IPS-18c (cell line): Measurements from ENCODE around the gene SYNDIG1.

Experiments
- H3K4me3 ChIP-seq: 2 replicates; pipeline ENCODE4 v1.7.0; 2013; ENCODE audit warnings: low read depth, mild to moderate bottlenecking, low read length, moderate library complexity; ENCODE audit not compliant: insufficient read depth
- H3K9me3 ChIP-seq: one replicate; pipeline ENCODE4 v1.6.1; 2013; ENCODE audit warnings: mild to moderate bottlenecking, low read length, moderate library complexity; ENCODE audit not compliant: control insufficient read depth, insufficient read depth

SYNDIG1 gene

DNA sequence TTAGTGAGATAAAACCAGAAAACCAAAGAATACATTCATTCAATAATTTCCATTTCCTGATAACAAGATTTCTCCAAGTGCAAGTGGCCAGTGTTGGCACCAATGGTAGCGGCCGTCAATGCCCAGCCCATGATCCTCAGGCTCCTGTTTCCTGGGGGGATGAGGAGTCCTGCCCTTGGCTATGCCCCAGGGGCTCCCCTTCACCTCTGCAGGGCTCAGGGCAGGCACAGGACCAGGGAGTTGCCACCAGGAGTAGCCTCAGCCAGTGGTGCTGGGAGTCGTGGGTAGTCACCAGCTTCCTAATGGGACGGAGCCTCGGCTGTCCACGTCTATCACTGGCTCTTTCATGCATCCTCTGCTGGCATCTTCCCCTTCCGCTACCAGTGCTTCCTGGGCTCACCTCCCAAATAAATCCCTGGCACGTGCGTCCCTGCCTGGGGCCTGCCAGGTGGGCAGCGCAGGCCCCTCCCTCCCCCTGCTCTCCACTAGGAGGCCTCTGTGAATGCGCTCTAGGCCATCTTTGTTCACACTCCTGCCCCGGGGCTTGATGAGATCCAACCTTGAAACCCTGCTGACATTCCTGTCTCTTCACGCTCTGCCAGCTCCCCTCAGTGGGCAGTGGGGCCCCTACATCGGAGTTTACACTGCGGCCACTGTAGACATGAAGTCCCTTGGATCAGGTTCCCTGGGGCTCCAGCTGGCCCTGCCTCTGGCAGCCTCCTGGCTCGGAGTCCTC lies 215.7 kb downstream of the SYNDIG1 start:
- peaks cover 2% of the 10 kb centered on the region for H3K9me3 ChIP-seq
- no peak overlapping the region for H3K4me3 ChIP-seq

DNA sequence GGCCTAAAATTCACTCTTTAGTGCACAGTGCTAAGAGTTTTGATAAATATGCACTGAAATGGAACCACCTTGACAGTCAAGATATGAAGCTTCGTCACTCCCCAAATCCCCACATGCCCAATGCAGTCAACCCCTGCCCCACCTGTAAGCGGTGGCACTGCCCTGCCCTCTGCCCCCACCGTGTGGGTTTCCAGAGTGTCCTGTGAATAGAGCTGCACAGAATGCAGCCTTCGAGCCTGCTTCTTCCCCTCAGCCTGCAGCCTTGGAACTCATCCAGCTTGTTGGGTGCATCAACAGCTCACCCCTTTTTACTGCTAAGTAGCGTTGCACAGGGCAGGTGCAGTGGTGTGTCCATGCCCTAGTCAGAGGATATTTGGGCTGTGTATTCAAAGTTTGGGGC lies 216.3 kb downstream of the SYNDIG1 start:
- Histone ChIP-seq H3K9me3 (peaks cover 2% of the 10 kb centered on the region), H3K4me3 (no peak overlapping the region)

DNA sequence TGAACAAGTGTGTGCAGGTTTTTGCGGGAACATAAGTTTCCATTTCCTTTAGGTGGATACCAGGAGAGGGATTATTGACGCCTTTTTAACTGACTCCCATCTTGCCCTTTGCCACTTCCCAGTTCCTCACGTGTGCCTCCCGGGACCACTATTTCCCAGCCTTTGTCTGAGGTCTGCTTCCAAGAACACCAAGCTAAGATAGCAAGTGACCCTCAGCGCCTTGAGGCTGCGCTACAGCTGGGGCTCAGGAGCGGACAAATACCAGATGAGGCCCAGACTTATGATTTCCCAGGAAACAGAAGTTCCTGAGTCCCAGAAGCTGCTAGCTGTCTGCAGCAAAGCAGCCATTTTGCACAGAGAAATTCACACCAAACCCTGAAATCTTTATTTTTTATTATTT lies 216.7 kb downstream of the SYNDIG1 start:
- no peak overlapping the region for H3K4me3 ChIP-seq

DNA sequence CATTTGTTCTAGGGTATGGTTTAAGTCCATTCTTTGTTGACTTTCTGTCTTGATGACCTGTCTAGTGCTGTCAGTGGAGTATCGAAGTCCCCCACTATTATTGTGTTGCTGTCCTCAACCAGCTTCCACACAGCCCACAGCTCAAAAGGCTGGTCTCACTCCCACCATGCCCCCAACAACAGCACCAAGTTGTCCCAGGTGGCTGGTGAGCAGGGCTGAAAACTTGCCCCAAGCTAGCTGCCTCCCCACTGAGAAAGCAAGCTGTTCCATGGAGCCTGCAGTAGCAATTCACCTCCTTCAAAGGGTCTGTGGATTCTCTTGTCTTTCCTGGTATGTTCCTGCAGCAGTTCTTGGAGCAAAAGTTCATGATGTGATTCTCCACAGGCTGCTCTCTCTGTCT lies 221.0 kb downstream of the SYNDIG1 start:
- no peak overlapping the region for H3K4me3 ChIP-seq

More for the DNA sequence above, 216.7 kb downstream of the SYNDIG1 start:
- H3K9me3 ChIP-seq, result peaks cover 2% of the 10 kb centered on the region

DNA sequence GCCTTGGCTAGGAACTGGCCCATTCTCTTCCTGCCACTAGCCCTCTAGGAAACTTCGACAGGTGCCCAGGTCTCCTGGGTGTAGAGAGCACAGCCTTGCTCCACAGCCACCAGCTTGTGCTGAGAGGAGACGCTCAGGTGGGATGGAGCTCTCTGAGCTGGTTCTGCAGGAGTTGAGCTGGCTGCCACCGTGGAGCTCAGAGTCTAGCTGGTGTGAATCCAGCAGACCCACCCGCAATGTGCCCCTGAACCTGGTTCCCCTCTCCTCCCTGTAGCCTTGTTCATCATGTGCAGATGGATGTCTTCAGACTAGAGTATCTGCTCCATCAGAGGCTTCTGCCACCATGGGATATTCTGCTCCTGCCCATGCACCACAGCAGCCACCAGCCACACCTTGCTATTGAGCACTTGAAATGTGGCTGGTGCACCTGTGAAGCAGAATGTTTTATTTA lies 222.5 kb downstream of the SYNDIG1 start:
- H3K9me3 ChIP-seq, result no peaks in the 10 kb centered on the region
- H3K4me3 ChIP-seq, result no peak overlapping the region

More for the DNA sequence above, 221.0 kb downstream of the SYNDIG1 start:
- peaks cover 2% of the 10 kb centered on the region for H3K9me3 ChIP-seq

DNA sequence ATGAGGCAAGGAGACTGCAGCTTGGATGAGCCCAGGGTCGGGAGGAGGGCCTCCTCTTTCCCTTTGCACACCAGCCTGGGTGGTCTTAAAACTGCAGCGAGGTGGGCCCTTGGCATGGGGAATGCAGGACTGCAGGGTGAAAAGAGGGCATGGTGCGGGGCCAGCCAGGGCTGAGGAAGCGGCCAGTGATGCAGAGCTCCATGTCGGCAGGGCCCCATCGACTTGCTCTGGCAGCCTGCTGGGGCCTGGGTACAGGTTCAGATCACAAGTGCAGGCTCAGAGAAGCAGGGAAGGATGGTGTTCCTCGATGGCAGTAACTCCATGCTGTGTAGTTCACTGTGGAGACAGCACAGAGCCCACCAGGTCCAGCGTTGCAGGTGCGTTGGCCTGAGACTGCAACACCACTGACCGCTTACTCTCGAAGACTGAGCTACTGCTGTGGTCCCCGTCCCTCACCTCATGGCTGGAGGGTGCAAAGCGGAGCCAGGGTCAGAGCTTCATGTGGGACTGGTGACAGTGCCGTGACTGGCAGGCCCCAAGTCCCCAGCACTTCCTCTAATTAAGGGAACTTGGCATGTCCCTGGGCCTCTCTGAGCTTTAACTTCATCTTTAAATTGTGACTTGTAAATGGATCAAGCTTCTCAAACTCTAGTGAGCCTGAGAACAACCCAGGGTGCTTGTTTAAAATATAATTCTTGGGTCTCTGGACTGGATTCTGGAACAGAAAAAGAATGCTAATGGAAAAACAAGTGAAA lies 223.2 kb downstream of the SYNDIG1 start:
- H3K4me3 ChIP-seq, result no peak overlapping the region
- no peaks in the 10 kb centered on the region for H3K9me3 ChIP-seq

DNA sequence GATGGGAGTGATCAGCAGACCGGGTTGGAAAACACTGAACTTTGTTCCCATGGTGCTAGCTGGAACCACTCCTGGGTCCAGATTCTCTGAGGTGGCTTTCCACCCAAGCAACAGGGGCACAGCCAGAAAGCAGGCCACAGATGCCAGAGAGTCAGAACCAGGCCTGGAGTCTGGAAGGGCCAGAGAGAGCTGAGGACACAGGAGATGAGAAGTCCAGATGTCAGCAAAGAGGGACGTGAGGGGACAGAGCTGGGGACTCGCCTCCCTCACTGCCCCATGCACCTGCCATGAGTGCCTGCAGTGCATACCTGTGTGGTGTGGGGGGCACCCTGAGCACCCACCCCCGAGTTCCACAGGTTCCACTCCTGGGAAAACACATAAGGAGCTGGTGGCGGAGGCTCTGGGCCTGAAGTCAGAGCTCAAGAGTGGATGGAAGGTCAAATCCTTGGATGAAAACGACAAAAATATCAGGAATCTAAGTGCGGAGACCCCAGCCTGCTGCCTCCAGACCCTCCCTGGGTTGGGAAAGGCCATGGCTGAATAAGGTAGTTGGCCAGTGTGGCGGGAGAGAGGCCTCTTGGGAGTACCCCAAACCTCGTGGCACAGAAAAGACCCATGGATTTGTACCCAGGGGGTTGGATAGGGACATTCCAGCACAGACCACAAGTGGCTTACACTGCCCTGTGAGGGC lies 224.2 kb downstream of the SYNDIG1 start:
- Histone ChIP-seq H3K9me3 (no peaks in the 10 kb centered on the region), H3K4me3 (no peak overlapping the region)

DNA sequence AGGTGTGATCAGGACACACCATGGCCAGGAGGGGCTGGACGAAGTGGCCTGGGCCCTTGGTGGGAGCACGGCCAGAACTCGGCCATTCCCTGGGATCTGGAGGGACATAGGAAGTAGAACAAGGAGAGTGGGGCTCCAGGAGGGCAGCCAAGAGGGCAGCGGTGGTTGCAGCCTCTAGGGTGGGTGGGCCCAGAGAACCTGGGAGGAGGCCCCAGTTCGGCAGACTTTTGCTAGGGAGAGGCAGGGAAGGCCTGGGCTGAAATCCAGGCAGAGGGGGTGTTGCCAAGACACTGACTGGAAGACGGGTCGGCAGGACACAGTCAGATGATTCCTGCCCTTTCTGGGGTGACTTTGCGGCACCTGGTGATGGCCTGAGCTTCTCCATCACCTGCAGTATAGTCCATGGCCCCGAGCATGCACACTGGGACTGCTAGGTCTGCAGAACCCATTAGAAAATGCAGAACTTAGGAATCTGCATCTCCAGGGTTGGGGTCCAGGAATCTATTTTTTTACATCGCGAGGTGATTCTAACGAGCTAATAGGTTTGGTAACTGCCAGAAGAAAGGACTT lies 224.8 kb downstream of the SYNDIG1 start:
- Histone ChIP-seq H3K4me3 (no peak overlapping the region), H3K9me3 (no peaks in the 10 kb centered on the region)

DNA sequence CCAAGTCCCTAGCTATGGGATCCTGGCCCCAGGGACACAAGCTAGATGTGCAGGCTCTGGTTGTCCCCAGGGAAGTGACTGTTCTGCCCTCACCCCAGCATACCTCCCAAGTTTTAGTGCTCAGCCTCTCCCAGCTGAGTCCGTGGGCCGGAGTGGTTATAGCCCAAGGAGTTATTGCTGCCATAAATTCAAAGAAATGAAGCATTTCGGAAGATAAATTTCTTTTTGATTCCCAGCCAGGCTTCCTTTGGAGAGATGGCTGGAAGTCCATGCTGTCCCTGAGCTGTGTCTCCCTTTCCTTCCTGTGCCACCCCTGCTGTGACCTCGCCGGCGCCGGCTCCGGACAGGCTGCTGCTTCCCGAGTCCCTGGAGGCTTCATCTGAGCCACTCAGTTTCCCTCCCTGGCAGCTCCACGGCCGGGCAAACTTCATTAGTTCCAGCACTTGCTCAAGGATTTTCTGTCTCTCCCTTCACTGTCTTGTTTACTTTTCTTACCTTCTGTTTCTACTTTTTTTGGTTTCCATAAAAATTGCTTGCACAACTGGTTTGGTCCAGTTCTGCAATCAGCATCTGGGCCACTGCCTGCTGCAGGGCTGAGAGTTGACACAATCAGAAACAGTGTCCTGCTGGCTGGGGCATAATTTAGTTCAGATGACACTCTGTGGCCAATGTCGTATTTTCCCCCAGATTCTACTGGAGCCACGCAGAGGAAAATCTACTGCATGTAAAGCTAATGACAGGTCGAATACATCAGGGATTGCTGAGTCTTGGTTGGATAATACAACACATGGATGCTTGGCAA lies 225.5 kb downstream of the SYNDIG1 start:
- Histone ChIP-seq H3K9me3 (no peaks in the 10 kb centered on the region), H3K4me3 (no peak overlapping the region)

DNA sequence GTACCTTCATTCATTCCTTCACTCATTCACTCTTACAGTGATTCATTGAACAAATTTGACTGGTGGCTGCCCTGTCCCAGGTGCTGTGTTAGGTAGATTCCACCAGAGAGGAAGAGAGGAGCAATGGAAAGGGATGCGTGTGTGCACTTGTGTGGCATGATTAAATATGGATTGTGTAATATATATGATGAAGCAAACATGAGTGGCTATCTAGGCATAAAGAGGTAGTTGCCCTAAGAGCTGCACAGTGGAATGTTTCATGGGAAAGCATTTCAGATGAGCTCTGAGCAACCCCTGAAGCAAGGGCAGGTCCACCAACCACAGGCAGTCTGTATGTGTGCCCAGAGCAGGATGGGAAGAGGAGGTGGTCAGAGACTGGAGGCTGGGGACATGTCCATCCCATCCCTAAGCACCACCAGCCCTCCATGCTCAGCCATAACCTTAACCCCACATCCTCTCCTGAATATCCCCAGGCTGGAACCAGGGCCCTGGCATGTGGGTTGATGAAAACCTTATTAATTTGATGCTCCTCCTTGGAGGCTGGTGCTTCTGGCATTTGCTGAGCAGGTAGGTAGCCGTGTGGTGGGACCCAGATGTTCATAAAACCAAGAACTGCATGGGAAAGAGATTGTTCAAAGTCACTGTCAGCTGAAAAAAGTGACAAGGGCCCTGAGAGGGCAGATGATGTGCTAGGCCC lies 226.2 kb downstream of the SYNDIG1 start:
- Histone ChIP-seq H3K9me3 (no peaks in the 10 kb centered on the region), H3K4me3 (no peak overlapping the region)

DNA sequence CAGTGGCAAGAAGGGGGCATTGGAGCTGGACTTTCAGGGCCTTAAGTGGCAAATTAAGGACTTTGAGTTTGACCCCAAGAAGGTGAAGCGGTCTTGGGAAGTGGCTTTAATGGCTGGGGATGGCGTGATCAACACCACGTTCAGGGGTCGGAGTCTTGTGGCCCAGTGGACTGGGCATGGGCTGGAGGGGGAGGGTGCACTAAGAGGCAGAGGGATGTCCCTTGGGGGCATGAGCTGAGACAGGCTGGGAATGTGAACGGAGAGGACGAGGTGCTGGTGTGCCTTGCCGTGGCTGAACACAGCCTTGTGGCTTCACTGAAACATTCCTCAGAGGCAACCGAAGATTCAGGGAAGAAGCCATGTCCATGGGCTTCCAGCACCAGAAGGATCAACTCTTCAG lies 227.0 kb downstream of the SYNDIG1 start:
- H3K9me3 ChIP-seq, result no peaks in the 10 kb centered on the region
- no peak overlapping the region for H3K4me3 ChIP-seq

DNA sequence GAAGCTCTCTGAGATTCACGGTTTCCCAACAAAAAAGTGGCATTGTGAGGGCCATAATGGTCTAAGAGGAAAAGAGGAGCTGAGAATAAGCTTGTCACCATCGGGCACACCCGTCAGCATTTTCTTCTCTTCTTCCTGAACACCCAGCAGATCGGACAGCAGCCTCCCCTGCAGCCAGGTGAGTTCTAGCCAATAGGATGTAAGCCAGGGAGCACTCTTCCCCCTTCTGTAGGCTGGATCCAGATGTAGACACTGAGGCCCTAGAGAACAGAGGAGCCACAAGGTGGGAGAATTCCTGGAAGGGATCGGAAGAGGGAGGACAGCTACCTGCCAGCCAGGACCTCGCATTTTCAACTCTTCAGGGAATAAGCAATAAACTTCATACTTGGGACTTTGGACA lies 228.0 kb downstream of the SYNDIG1 start:
- Histone ChIP-seq H3K4me3 (no peak overlapping the region), H3K9me3 (no peaks in the 10 kb centered on the region)

DNA sequence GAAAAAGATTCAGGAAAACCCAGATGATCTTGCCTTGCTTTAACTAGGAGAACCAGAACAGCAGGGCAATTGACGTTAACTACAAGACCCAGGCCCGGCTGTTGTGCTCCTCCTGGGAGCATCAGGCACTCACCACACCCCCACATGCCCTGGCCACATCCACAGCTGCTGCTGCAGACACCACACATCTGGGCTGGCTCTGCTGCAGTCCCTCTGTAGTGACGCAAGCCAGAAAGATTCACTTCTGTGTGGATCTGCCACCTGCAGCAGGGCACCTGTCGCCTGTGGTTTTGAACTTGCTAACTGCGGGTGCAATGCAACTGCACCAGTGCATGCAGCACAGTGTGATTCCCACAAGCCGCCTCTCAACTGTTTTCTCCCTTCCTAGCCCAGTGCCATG lies 228.8 kb downstream of the SYNDIG1 start:
- H3K4me3 ChIP-seq, result no peak overlapping the region
- H3K9me3 ChIP-seq, result no peaks in the 10 kb centered on the region

DNA sequence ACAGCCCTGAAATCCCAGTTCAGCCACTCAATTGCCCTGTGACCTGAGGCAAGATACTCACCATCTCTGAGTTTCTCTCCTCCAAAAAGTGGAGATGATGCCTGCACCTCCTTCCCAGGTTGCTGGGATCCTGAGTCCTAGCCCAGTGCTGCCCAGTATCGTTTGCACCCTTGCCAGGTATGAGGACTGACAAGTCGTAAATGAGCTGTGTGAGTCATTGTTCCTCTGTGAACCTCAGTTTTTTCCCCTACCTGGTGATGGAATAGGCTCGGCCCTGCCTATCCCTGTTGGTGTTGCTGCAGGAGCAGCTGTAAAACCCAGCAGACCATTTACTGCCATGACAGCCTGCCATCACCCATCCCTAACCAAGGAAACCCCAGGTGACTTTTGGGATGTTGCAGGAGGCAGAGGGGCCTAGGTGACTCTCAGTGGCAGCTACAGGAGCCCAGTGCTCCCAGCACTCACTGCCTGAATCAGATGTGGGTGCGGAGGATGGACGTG lies 229.3 kb downstream of the SYNDIG1 start:
- H3K4me3 ChIP-seq, result no peak overlapping the region
- H3K9me3 ChIP-seq, result no peaks in the 10 kb centered on the region

DNA sequence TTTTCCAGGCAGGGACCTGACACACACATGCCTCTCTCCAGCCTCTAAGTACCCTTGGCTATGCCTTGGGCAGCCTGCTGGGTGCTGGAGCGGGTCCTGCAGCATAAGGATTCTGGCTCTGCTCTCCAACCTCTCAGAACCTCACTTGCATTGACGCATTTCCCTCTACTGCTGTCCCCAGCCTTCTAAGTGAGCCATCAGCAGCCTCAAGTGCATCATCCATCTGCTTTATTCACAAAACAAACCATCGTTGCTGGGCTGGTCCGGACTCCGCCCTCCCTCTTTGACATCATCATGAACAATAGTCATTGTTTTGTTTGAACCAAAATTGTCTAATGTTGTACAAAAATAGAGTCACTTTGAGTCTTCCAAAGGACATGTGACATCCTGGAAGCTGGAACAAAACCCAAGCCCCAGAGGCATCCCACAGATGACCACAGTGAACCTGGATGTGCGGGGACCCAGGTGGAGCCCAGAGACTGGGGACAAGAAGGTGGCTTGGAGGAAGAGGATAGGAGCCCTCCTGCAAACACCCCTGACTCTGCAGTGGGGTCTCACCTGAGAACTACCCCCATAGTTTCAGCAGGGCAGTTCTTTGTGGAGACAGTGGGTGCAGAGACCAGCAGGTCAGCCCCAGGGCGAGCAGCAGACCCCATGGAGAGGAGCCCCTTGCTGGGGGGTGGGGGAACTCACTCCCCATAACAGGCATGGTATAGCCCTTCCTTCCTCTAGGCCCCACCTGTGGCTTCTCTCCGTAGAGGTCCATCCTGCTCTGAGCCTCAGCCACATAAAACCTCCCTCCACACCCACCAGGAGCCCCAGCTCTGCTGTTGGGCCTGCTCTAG lies 230.1 kb downstream of the SYNDIG1 start:
- Histone ChIP-seq H3K9me3 (no peaks in the 10 kb centered on the region), H3K4me3 (no peak overlapping the region)
